Stimulated activated CD8-positive, alpha-beta memory T cell treated with anti-CD3 and anti-CD28 coated beads, Interleukin-2, amount 100 ng/mL, for 48 hours (primary cell): ENCODE measurements around the gene AATF.

Experiments
- DNase-seq, 2 donors: peaks; one replicate each; pipeline ENCODE4 v3.0.0-alpha.2; 2020; ENCODE audit warnings: low read depth in 2 of 2

AATF gene, protein sequence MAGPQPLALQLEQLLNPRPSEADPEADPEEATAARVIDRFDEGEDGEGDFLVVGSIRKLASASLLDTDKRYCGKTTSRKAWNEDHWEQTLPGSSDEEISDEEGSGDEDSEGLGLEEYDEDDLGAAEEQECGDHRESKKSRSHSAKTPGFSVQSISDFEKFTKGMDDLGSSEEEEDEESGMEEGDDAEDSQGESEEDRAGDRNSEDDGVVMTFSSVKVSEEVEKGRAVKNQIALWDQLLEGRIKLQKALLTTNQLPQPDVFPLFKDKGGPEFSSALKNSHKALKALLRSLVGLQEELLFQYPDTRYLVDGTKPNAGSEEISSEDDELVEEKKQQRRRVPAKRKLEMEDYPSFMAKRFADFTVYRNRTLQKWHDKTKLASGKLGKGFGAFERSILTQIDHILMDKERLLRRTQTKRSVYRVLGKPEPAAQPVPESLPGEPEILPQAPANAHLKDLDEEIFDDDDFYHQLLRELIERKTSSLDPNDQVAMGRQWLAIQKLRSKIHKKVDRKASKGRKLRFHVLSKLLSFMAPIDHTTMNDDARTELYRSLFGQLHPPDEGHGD

DNA sequence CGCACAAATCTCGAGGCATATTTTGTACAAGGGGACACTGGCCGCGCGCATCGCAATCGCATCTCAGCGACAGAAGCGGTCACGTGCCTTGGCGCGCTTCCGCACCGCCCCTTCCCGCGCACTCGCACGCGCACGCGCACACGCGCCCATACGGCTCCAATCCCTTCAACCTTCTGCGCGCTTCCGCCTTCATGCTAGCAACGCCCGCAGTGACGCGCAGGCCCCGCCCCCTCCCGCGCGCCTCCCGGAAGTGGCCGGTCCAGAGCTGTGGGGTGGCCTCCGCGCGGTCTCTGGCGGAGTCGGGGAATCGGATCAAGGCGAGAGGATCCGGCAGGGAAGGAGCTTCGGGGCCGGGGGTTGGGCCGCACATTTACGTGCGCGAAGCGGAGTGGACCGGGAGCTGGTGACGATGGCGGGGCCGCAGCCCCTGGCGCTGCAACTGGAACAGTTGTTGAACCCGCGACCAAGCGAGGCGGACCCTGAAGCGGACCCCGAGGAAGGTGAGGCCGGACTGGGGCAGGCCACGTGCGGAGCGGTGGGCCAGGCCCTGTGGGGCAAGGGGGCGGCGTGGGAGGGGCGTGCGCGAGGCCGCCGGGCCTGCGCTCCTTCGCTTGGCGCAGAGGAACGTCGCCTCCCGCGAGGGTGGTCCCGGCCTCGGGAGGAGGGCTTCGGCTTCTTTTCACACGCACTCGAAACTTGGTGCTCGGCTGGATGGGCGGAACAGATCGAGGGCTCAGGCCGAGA, at the start of gene AATF:
AATF (plus strand) TSS at position 238 of the 744 bp plus-strand sequence; CDS start at position 410, 172 bp downstream.
- DNase-seq: peak; percentile 97

DNA sequence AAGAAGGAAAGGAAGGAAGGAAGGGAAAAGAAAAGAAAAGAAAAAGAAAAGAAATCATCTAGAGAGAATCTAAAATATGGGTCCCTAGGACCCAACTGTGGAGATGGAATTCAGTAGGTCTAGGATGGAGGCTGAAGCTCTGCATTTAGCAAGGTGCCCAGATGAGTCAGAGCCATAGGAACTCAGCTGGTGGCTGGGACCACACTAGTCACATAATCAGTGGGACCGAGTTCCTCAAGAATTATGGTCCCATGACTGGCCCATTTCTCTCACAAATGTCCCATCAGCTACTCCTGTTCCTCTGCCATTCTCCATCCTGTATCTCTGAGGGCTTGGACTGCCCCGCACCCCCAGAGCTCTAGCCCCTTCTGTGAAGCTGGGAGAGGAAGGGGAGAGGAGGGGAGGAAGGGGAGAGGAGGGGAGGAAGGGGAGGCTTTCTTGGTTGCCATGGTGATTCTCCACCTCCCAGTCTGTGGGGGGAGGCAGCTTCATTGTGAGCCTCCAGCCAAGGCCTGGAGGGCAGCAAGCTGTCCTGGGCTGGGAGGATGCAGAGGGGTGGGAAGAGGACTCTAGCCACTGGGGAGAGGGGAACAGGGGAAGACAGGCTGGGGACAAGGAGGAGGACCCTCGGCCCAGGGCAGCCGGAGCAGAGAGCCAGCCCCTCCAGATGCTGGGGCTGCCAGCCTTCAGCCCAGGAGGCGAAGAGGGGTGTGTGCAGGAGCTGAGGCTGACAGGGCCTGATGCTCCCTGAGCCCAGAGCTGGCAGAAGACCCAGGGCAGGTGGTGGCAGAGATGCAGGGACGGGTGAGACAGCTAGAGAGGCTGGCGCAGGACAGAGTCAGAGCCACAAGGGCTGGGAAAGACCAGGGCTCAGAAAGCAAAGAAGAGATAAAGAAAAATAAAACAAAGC, 49.2 kb upstream of the AATF start:
- no peak for DNase-seq

DNA sequence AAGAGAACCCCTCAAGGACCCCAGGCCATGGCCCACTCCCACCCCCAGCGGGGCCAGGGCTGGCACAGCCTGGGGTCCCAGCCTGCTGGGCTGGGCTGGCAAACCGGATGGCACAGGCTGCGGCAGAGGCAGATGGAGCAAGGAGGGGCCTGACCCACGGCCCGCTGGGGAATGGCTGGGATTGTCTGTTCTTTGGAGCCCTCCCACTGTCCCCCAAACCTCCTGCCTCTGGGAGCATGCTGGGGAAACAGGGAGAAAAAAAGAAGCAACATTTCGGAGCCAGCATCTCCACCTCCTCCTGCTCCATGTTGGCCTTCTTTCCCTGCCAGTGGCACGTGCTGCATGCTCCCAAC, 48.6 kb upstream of the AATF start:
- DNase-seq: no peak

DNA sequence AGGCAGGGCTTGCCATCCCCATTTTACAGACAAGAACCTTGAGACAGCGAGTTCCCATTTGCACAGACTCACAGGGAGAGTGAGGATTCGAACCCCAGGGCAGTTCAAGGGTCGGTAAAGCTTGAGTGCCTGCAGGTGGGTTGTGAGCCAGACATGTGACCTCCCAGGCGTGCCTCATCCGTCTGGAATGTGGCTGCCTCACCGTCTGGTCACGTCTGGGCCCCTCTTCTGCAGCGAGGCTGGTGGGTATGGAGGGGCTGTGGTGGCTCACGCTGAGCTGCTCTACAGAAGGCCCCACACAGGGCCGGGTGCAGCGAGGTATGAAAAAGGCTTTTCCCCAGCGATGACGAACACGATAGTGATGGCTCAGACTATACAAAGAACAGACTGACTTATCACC, 47.2 kb upstream of the AATF start:
- DNase-seq: no peak

DNA sequence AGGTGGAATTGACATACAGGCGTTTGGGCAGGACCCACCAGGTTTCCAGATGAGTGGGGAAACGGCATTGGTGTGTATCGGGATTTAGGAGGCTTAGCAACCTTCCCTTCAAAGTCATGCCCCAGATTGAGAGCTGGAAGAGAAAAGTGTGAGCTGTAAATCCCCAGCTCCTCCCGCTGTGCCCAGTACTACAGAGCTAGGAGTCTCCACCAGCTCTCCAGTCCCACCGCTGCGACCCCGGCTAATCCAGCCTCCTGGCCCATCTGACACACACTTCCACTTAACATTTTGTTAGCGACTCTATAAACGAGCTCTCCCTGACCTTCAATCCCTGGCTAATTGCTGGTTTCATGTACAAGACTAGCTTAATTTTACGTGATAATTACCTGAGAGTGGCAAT, 41.3 kb upstream of the AATF start:
- DNase-seq: no peak

DNA sequence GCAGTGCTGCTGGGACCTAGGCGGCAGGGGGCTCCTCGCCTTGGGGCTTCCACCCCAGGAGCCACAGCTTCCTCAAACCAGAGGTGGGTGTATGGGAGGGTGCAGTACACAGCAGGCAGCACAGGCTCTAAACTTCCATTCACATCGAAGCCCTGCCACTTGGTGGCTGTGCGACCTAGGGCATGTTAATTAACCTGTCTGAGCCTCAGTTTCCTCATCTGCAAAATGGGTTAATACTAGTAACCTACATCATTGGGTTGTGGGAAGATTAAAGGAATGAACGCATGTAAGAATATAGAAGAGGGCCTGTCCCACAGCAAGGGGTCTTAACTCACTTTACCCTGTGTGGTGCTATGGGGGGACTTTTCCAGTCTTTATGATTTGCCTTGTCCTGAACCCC, 38.2 kb upstream of the AATF start:
- no peak for DNase-seq

DNA sequence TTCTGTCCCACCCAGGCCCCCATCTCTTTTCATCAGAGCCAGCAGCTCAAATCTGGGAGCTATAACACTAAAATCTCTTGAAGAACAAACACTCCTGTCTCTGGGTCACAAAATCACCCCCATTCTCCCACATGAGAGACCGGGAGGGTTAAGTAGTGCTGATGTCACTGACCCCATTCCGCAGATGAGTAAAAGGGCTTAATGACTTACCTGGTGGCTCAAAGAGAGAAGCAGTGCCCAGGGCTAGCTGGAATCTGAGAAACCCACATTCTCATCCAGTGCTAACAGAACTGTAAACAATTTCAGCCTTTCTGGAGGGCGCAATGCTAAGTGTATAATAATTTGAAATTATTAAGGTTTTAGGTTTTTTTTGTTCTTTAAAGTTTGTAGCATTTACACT, 37.8 kb upstream of the AATF start:
- no peak for DNase-seq

DNA sequence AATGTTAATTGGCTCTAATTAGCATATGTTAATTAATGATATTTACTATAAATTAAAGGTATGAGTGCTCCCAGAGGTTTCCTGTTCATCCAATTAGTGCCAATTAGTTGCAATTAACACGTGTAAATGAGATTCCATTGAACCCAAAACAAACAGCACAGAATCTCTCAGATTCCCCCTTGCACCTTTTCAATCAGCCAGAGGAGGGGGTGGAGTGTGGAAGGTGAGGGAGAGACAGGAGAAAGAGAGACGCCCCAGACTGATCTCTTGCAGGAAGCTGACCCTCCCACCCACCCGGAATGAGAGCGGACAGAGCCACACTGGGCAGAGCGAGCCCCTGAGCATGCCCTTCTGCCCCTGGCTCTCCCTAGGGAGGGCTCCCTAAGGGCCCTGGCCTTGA, 35.6 kb upstream of the AATF start:
- no peak for DNase-seq

DNA sequence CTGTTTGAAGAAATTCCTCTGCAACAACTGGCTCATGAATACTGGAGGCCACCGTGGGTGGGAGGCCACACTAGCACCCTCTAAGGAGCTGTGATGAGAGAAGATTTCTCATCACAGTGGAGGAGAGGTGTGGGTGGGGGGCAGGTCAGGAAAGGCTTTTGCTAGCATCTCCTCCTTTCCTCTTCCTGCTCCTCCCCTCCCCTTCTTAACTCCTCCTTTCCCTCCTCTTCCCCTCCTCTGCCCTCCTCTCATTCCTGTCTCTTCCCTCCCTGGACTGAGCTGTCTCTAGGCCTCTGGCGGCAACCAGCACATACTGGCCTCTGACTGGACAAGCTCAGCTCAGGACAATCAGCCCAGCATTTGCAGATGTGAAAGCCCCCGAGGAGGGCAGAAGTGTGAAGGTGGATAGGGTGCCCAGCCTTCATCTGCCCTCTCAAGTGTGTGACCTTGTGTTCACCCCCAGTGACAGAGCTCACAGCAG, 30.5 kb upstream of the AATF start:
- no peak for DNase-seq

DNA sequence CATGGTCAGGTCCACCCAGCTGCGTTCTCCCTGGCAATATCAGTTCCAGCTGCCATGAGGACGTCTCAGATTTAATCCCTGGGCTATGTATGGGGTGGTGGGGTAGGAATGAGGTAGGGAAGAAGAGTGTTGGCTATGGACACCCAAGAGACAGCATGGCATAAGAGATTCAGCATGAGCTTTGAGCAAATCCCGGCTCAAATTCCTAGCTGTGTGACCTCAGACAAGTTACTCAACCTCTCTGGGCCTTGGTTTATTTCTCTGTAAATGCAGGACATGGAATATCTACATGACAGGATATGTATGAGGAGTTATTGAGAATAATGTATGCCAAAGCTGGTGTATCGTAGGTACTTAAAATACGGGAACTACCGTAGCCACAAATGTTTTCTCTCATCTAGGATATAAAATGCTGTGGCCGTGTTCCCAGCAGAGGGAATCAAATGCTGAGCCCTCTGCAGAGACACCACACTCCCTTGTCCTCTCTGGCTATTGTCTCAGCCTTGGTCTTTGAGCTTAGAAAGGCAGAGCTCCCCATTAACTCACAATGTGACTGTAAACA, 29.3 kb upstream of the AATF start:
- DNase-seq: no peak

DNA sequence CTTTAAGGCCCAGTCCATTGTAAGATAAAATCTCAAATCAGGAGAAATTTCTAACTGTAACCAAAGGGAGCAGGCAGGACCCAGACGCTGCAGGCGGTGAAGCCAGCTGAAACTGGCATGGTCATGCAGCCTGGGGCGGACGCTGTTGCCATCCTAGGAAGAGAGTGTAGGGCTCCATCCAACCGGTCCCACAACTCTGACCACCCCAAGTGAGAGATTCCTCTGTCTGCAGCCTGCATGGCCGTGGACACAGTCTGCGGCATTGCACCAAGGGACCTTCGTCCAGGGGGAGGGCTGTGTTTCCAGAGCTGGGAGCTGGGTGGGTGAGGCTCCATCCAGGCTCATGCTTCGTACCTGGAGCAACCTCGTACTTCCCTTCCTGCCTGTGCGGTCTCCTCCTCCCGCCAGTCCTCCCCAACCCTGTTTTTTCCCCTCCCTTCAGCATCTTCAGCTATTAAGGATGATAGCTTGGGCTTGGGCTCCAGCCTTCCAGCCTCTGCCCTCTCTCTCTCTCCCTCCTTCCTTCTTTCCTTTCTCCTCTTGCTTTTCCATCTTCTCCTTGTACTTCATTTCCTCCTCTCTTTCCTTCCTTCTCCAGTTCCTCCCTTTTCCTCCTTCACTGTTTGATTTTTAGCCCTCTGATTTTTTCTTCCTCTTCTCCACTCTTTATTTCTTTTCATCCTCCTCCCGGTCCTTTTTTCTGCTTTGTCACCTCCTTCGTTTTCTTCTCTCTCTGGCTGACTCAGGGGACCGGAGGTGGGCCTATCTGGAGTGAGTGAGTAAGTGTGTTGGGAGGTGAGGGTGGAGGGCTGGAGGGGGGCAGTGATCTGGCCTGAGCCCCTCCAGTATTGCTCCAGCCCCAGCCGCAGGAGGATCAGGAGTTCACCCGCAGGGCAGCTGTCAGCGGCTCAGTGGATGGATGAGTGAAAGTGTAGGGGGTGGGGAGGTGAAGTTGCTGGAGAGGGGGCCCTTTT, 28.4 kb upstream of the AATF start:
- DNase-seq: no peak

DNA sequence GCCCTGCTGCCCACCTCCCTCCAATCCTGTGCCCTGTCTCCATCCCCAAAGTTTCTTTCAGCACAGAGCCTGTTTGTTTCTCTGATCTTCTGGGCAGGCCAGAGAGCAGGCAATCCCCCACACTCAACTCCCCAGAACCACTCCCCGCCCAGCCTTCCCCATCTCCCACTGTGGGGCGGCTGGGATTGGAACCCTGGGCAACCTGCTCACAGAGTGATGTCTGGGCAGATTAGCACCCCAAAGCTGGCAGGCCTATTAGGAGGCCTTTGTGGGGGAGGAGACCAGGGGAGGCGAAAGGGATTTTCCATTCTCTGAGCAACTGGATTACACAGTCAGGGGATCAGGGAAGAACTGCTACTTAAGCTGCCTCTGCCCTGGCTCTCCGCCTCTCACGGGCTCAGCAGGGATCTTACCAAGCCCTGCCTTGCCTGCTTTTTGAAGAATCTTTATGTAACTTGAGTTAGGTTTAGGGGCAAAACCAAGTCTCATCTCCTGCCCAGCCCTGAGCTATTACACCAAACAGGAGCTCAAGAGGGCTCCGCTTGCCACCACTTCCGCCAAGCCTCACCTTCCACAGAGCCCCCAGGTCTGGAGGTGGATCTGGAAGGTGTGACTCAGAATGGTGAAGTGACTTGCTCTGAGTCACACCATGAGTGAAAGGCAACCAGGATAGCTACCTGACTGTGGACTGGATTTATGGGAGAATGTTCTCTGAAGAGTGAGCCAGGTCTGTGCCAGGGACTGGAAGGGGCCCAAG, 27.5 kb upstream of the AATF start:
- DNase-seq: peak; percentile 52 to 59

DNA sequence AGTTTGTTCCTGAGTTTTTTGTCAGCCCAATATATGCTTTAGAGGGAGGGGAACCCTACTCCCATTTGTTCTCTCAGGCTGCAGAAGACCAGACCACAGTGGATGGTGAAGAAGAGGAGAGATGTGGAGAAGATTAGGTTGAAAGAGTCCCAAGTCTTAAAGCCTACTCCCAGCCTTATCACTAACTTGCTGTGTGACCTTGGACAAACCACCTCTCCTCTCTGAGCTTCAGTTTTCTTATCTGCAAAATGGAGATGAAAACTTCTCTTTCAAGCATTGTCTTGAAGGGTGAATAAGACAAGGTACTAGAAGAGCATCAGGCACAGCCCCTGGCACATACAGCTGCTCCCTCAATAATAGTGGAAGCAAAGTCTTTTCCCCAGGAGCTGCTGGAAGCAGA, 26.6 kb upstream of the AATF start:
- no peak for DNase-seq

DNA sequence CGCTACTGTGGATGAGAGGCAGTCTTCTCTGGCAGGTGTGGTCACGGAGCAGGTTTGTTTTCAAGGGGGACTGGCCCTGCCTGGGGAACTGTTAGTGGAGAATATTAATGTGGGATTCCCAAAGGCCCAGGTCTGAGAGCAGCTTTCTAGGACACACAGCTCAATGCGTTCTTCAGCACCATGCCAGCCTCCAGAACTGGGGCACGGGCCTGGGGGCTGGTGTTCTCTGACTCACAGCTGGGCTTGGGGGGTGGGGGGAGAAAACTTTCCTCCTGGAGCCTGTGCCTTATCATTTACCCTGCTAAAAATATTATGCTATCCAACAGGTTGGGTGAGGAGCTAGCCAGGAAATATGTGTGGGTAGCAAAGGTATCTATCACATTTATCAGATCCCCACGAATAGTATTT, 24.9 kb upstream of the AATF start:
- DNase-seq: no peak

DNA sequence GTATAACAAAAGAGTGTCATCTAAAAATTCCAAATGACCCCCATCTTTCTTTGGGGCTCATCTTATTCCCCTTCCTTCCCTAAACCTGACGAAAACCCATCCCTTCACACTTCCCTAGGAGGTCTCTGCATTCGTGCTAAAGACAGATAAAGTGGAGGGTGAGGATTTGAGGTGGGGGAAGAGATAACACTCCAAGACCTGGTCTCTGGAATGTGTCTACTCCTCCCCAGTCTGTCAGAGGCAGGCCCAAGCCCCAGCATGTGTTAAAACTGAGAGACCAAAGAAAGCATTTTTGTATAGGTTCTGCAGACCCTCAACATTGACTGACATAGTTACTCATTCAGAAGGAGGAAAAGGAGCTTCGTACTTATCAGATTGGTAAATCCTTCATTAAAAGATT, 22.5 kb upstream of the AATF start:
- no peak for DNase-seq

DNA sequence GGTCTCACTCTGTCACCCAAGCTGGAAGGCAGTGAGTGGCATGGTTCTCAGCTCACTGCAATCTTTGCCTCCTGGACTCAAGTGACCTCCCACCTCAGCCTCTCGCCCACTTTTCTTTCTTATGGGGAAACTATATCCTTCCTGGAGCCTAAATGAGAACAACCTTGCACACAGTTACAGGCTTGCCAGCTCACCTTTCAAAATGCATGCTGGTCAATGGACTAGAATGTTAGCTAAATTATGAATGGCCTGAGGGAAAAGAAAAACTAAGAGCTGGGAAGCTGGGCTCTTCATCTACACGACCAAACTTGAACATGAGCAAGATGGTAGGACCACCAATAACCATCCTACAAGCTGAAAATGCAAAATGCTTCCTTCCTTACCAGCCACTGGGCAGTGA, 22.1 kb upstream of the AATF start:
- no peak for DNase-seq

DNA sequence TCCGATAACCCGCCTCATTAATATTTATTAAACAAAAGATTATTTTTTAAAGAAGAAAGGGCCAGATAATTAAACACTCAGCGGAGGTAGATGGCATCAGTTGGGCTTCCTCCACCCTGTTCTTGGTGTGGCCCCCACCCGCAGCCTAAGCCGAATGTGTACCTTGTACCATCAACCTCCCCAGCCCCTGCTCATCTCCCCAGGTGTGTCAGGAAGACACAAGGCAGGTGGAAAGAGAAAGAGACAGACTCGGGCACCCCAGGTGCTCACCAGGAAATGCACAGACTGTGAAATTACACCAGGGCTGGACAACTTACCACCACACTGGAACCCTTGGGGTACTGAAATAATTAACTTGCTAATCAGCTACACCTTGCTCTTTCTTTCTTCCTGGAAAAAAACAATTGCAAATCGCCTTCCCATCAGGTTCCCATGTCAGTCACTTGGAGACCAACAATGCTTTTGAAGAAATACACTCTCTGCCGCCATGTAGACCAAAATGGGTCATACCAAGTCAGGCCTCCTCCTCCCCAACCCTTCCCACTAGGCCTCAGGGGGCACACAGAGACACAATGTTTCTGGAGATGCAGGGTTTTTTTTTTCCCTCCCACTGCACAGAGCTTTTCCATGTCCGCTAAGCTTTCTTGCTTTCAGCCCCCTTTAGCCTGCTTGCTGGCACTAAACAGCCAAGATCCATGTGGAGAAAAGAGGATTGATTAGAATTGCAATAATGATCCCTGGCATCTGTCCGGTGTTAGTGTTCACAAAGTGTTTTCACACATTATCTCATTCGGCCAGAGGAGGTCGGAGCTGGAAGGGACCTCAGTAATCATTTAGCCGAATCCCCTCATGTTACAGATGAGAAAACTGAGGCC, 20.0 kb upstream of the AATF start:
- DNase-seq: no peak

DNA sequence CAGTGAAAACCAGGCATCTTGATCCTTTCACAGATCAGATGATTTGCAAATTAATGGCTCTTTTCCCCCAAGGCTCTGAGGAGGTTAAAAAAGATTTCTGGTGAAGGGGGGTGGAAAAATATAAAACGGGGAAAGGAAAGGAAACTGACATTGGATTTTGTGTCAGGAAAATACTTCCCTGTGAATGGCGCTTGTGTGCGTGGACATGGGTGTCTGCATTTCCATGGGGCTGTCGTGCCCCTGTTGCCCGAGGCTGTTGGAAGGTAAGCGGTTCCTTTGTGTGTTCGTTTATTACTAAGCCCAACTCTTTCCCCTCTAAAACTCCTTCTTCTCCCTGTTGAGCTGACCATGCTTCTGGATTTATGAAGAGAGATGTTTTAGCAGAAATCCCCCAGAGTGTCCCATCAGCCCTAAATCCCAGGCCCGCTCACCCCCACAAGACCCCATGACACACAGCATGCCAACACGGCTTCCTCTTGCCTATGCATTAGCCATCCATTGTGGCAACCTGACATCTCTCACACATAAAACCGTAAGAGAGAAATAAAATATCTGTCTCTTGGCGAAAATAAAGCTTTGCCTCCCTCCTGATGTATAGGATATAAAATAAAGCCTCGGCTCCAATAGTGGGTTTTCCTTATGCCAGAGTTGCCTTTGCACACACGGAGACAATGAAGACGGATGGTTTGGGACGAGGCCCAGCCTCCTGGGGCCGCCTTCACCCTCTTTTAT, 18.7 kb upstream of the AATF start:
- DNase-seq: no peak
